PC-3 (cell line): ENCODE results near the gene DMD.

Experiments used
- EZH2 ChIP-seq: fragments of 300-600 bp; sonication (generic); IDR thresholded peaks from one replicate; pipeline ENCODE4 v1.6.1; 2017; ENCODE audit warnings: antibody characterized with exemption, mild to moderate bottlenecking, low read length; ENCODE audit not compliant: unreplicated experiment
- TF ChIP-seq, protein P1 (sequence below): fragments of 300-600 bp; sonication (generic); conservative IDR thresholded peaks from 2 replicates; pipeline ENCODE4 v1.5.1; 2017; ENCODE audit warnings: antibody characterized with exemption, low read depth, mild to moderate bottlenecking, low read length

DNA sequence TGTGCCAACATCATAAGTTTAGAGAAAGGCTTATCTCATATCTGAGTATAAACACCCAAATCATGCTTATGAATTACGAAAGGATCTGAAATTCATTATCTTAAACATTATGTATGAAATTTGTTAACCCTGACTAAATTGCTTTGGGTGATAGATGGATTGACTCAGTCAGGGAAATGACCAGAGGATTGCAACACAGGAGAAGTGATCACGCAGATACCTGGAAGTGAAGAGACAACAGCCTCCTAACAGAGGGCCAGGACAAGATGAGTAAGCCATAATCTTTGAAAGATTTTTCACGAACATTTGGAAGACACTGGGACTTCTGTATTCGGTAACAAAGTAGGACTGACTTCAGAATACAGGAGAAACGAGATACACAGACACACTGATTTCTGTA is 363.4 kb downstream of the DMD start:
- TF ChIP-seq, protein P1, sequence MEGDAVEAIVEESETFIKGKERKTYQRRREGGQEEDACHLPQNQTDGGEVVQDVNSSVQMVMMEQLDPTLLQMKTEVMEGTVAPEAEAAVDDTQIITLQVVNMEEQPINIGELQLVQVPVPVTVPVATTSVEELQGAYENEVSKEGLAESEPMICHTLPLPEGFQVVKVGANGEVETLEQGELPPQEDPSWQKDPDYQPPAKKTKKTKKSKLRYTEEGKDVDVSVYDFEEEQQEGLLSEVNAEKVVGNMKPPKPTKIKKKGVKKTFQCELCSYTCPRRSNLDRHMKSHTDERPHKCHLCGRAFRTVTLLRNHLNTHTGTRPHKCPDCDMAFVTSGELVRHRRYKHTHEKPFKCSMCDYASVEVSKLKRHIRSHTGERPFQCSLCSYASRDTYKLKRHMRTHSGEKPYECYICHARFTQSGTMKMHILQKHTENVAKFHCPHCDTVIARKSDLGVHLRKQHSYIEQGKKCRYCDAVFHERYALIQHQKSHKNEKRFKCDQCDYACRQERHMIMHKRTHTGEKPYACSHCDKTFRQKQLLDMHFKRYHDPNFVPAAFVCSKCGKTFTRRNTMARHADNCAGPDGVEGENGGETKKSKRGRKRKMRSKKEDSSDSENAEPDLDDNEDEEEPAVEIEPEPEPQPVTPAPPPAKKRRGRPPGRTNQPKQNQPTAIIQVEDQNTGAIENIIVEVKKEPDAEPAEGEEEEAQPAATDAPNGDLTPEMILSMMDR: no peak
- no peak for TF ChIP-seq EZH2
